Transverse colon (tissue), 4 donors: ENCODE data around the gene METRNL.

Experiments
- POLR2A ChIP-seq: fragments of 450-650 bp; IDR thresholded peaks from one replicate; pipeline ENCODE4 v1.6.1; 2016; ENCODE audit warnings: antibody characterized with exemption, mild to moderate bottlenecking, moderate library complexity
- POLR2AphosphoS5 ChIP-seq, 3 donors: sonication (generic); formaldehyde crosslinking; IDR thresholded peaks; one replicate each; pipeline ENCODE4 v1.6.1; 2016; ENCODE audit warnings: antibody characterized with exemption in 3 of 3
- TF ChIP-seq, protein P1 (sequence below), 5 experiments: fragments of 200-600 bp in 3 of 5; fragments of 450-650 bp in 2 of 5; sonication (generic) in 3 of 5; IDR thresholded peaks; 1 replicate in 2 of 5; 2 replicates in 3 of 5; pipeline ENCODE4 v1.5.1; 2016 to 2017; ENCODE audit warnings: antibody characterized with exemption in 5 of 5, inconsistent platforms in 3 of 5, mild to moderate bottlenecking in 2 of 5, moderate library complexity in 1 of 5

DNA sequence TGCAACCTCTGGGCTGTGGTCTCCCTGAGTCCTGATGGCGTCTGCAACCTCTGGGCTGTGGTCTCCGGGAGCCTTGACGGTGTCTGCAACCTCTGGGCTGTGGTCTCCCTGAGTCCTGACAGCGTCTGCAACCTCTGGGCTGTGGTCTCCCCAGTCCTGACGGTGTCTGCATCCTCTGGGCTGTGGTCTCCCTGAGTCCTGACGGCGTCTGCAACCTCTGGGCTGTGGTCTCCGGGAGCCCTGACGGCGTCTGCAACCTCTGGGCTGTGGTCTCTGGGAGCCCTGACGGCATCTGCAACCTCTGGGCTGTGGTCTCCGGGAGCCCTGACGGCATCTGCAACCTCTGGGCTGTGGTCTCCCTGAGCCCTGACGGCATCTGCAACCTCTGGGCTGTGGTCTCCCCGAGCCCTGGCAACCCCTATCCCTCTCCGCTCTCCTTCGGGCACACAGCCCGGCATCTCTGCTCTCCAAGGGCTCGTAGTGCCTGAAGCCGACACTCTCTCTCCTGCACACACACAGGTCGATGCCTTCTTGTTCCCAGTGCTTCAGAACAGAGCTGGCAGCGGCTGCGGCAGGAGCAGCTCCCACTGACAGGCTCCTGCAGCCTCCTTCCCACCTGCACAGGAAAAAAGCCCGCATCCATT, 45.6 kb downstream of the METRNL start:
- TF ChIP-seq, protein P1, sequence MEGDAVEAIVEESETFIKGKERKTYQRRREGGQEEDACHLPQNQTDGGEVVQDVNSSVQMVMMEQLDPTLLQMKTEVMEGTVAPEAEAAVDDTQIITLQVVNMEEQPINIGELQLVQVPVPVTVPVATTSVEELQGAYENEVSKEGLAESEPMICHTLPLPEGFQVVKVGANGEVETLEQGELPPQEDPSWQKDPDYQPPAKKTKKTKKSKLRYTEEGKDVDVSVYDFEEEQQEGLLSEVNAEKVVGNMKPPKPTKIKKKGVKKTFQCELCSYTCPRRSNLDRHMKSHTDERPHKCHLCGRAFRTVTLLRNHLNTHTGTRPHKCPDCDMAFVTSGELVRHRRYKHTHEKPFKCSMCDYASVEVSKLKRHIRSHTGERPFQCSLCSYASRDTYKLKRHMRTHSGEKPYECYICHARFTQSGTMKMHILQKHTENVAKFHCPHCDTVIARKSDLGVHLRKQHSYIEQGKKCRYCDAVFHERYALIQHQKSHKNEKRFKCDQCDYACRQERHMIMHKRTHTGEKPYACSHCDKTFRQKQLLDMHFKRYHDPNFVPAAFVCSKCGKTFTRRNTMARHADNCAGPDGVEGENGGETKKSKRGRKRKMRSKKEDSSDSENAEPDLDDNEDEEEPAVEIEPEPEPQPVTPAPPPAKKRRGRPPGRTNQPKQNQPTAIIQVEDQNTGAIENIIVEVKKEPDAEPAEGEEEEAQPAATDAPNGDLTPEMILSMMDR (IDR thresholded peaks at IDR 0.05) = no peak
- TF ChIP-seq POLR2AphosphoS5 (IDR thresholded peaks at IDR 0.05) = no peak
- TF ChIP-seq POLR2A = no peak
